Activated CD4-positive, alpha-beta T cell treated with anti-CD3 and anti-CD28 coated beads, Interleukin-2, amount 50 U/mL, for 48 hours (primary cell): ENCODE results near the gene GPATCH1.
"Not testable (repeated sequence)": the region's sequence is repeated elsewhere in the genome, so short reads cannot be mapped to it uniquely, and the experiment has no call there.

ENCODE experiments used
- DNase-seq, 2 experiments: peaks; one replicate each; pipeline ENCODE4 v3.0.0-alpha.2; 2020

Gene GPATCH1

GRCh38 chr19:33159893-33160292 is 78.9 kb downstream of the GPATCH1 start:
- no peak for DNase-seq

- DNase-seq: no peak
Measured at GRCh38 chr19:33161201-33161600, 80.2 kb downstream of the GPATCH1 start.

- DNase-seq: no peak
Measured at GRCh38 chr19:33163481-33163880, 82.5 kb downstream of the GPATCH1 start.

GRCh38 chr19:33166037-33166436 is 85.1 kb downstream of the GPATCH1 start:
- not testable (repeated sequence) for DNase-seq

- no peak for DNase-seq
Measured at GRCh38 chr19:33167438-33167837, 86.5 kb downstream of the GPATCH1 start.

- no peak for DNase-seq
Measured at GRCh38 chr19:33168528-33168927, 87.5 kb downstream of the GPATCH1 start.

- no peak for DNase-seq
Measured at GRCh38 chr19:33171222-33171795, 90.3 kb downstream of the GPATCH1 start.

- DNase-seq: no peak
Measured at GRCh38 chr19:33171916-33172359, 91.0 kb downstream of the GPATCH1 start.

GRCh38 chr19:33174186-33174585 is 93.2 kb downstream of the GPATCH1 start:
- DNase-seq: no peak

- DNase-seq: no peak
Measured at GRCh38 chr19:33175156-33175782, 94.3 kb downstream of the GPATCH1 start.

- DNase-seq: peak in 1 of 2 experiments; percentile 38
Measured at GRCh38 chr19:33175886-33176669, 95.1 kb downstream of the GPATCH1 start.

GRCh38 chr19:33176670-33177416 is 95.9 kb downstream of the GPATCH1 start:
- peak; percentile 97 to 98 for DNase-seq

- DNase-seq: no peak
Measured at GRCh38 chr19:33177417-33177979, 96.5 kb downstream of the GPATCH1 start.
